Kidney (tissue), 14 donors: ENCODE measurements around the gene KLF12. TPM values are rescaled to one million over a fixed set of nuclear protein-coding genes. Genes with fewer than 3 reads are reported as not detected.

Source experiments
- DNase-seq, 5 donors: peaks; one replicate each; pipeline ENCODE4 v3.0.0-alpha.2; 2013 to 2020
- FAIRE-seq: peaks from 2 replicates; lab custom pipeline; 2012; peaks lifted over from hg19 to GRCh38; lab: Jason Lieb, UNC
- H3K27ac ChIP-seq, 2 donors: one replicate each; pipeline ENCODE4 v1.7.0; 2013; ENCODE audit warnings: low read depth in 2 of 2, low read length in 2 of 2, inconsistent platforms in 1 of 2
- H3K27me3 ChIP-seq: one replicate; pipeline ENCODE4 v1.7.1; 2013; ENCODE audit warnings: low read length, inconsistent platforms; ENCODE audit not compliant: control insufficient read depth, insufficient read depth
- H3K36me3 ChIP-seq, 3 donors: one replicate each; pipeline versions ENCODE4 v1.7.0 to v1.7.1; 2013; ENCODE audit warnings: low read length in 3 of 3, control low read depth in 1 of 3, inconsistent platforms in 1 of 3; ENCODE audit not compliant: insufficient read depth in 3 of 3, control insufficient read depth in 2 of 3
- H3K4me1 ChIP-seq, 3 donors: one replicate each; pipeline versions ENCODE4 v1.7.0 to v1.7.1; 2013; ENCODE audit warnings: low read length in 3 of 3, inconsistent platforms in 1 of 3, low read depth in 1 of 3; ENCODE audit not compliant: control insufficient read depth in 2 of 3, insufficient read depth in 2 of 3
- H3K4me3 ChIP-seq, 3 donors: one replicate each; pipeline versions ENCODE4 v1.7.0 to v1.8.1; 2013; ENCODE audit warnings: low read length in 3 of 3, control low read depth in 1 of 3, inconsistent platforms in 1 of 3
- H3K9ac ChIP-seq, 3 donors: one replicate each; pipeline versions ENCODE4 v1.7.0 to v1.7.1; 2013; ENCODE audit warnings: low read length in 3 of 3, control low read depth in 1 of 3, inconsistent platforms in 1 of 3
- H3K9me3 ChIP-seq, 3 donors: one replicate each; pipeline versions ENCODE4 v1.7.0 to v1.7.1; 2013; ENCODE audit warnings: low read length in 3 of 3, control low read depth in 1 of 3, inconsistent platforms in 1 of 3; ENCODE audit not compliant: control insufficient read depth in 2 of 3, insufficient read depth in 1 of 3
- intact Hi-C: fragments of 100-400 bp; cut with DNase I; formaldehyde crosslinking; loops from one replicate; pipeline ENCODE4 v1.11.1; 2022
- polyA plus RNA-seq: library from polyadenylated mRNA; stranded (reverse); fragments of 350-450 nt; fragmentation: Illumina TruSeq; extraction: RNeasy Lipid Tissue Mini Kit (QIAGEN cat#74804); gene quantifications from one replicate; pipeline ENCODE4 v1.2.3, GENCODE V29; 2014; ENCODE audit warnings: low read depth, low replicate concordance; ENCODE audit not compliant: insufficient read depth
- total RNA-seq: library from RNA; stranded (reverse); fragmentation: NEBNext Ultra II Directional; extraction: Animal tissue kit (Norgen Biotek cat#: 25700); gene quantifications from one replicate; pipeline ENCODE4 v1.2.1, GENCODE V29; 2021
- TF ChIP-seq, protein P1 (sequence below): IDR thresholded peaks from 3 replicates; pipeline ENCODE4 v1.5.1; 2012; ENCODE audit warnings: mild to moderate bottlenecking, moderate library complexity, borderline replicate concordance; ENCODE audit not compliant: insufficient read depth; ENCODE audit errors: extremely low read depth
- donor health status: control.
- donor health status: control.
- donor health status: control.
- donor health status: control.
- donor health status: control.
- donor health status: DM: yes; HTN: yes; CAD: no.
- donor health status: Normal renal cell carcinoma (clear cell type).

KLF12 gene
- total and polyA plus RNA-seq, 2 donors from 2014 or later = 2.6 to 22.0 TPM

DNA sequence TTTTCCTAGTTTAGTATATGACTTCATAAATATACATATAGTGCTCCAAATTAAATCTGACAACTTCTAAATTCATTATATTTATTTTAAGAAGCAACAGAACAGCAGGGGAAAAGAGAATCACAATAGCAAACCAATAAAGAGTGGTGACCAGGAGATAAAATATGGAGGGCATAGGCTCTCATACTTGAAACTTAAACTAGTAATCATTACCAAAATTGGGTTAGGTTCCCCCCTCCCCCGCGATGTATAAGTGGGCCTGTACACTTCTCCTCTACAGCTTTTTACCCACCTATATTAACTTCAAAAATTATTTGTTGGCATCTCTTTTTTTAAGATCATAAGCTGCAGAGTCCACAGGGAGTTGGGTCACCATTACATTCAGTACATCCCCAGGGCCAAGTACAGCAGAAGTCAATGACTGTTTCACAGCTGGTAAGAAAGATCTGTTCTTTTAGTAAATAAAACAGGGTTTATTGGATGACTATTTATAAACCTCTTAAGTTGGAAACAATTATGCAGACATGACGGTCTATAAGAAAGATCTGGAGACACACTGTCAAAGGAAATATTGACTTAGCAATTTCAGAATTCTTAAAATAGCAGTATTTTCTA lies 29.4 kb downstream of the KLF12 start:
- Histone ChIP-seq H3K9ac (no peak overlapping the region), H3K9me3 (peaks cover 0 to 6% (median 0%) of the 10 kb centered on the region in 3 donors), H3K36me3 (no peaks in the 10 kb centered on the region), H3K27me3 (no peaks in the 10 kb centered on the region), H3K4me1 (peaks cover 0 to 18% (median 0%) of the 10 kb centered on the region in 3 donors), H3K4me3 (no peak overlapping the region), H3K27ac (no peak overlapping the region)
- intact Hi-C loops = no loop called here
- TF ChIP-seq, protein P1, sequence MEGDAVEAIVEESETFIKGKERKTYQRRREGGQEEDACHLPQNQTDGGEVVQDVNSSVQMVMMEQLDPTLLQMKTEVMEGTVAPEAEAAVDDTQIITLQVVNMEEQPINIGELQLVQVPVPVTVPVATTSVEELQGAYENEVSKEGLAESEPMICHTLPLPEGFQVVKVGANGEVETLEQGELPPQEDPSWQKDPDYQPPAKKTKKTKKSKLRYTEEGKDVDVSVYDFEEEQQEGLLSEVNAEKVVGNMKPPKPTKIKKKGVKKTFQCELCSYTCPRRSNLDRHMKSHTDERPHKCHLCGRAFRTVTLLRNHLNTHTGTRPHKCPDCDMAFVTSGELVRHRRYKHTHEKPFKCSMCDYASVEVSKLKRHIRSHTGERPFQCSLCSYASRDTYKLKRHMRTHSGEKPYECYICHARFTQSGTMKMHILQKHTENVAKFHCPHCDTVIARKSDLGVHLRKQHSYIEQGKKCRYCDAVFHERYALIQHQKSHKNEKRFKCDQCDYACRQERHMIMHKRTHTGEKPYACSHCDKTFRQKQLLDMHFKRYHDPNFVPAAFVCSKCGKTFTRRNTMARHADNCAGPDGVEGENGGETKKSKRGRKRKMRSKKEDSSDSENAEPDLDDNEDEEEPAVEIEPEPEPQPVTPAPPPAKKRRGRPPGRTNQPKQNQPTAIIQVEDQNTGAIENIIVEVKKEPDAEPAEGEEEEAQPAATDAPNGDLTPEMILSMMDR = no peak
- no peak for DNase-seq
- FAIRE-seq = no peak

DNA sequence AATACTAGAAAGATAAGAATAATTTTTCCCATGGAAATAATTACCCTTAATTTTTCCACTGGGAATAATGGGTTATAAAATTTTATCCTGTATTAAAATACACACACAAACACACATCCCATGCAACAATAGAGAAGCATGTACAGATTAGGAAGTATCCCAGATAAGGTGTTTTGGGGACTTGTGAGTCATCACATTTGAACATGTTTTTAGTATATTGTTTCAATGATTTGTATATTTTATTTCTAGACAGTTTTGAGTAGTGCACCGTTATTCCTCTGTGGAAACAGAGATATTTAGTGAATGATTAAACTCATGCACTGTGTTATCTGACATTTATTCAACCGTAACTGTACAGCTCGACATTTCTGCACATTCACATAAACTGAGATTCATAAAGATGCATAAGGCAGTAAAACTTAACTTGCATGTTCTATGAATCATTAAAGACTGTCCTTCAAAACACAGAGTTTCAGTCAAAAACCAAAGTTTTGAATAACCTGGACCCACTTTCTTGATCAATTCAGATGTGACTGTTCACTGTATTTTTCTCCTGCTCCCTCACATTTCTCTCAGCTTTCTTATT lies 30.1 kb downstream of the KLF12 start:
- DNase-seq (no peak), FAIRE-seq (no peak)
- Histone ChIP-seq H3K27me3 (no peaks in the 10 kb centered on the region), H3K4me3 (peak overlapping the region in 1 of 3 donors; percentile 32), H3K27ac (no peak overlapping the region), H3K36me3 (no peaks in the 10 kb centered on the region), H3K9me3 (peaks cover 0 to 6% (median 0%) of the 10 kb centered on the region in 3 donors), H3K4me1 (peaks cover 0 to 21% (median 0%) of the 10 kb centered on the region in 3 donors), H3K9ac (no peak overlapping the region)
- TF ChIP-seq, protein P1 = no peak
- intact Hi-C loops = no loop called here

DNA sequence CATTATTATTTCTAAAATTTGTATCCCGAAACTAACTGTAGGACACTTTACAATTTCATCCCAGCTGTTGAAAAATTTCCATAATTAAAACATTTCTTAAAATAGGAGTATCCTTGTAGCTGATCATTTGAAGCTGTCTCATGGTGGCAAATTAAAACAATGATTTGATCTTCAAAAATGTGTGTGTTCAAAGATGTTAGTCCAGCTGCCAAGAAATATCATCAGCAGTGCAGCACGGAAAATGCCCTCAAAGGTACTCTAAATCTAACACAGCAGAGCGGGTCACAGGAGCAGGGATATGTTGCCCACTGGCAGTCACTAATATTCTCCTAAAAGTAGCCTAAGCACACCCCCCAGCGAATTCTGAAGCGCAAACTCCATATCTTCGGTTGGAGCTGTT lies 31.0 kb downstream of the KLF12 start:
- Histone ChIP-seq H3K4me3 (no peak overlapping the region), H3K9ac (no peak overlapping the region), H3K4me1 (peaks cover 0 to 21% (median 0%) of the 10 kb centered on the region in 3 donors), H3K9me3 (peaks cover 0 to 6% (median 0%) of the 10 kb centered on the region in 3 donors), H3K36me3 (no peaks in the 10 kb centered on the region), H3K27me3 (no peaks in the 10 kb centered on the region), H3K27ac (no peak overlapping the region)
- TF ChIP-seq, protein P1 = no peak
- DNase-seq = no peak
- no peak for FAIRE-seq
- intact Hi-C loops = no loop called here
